CD4-positive, alpha-beta memory T cell (primary cell): ENCODE data around the gene PRTN3. TPM values are rescaled to one million over a fixed set of nuclear protein-coding genes. Genes with fewer than 3 reads are reported as not detected.
"Not testable (repeated sequence)": the region's sequence is repeated elsewhere in the genome, so short reads cannot be mapped to it uniquely, and the experiment has no call there.

Experiments used
- CTCF ChIA-PET: fragments of 350-600 bp; sonication (Branson Sonifier 250); formaldehyde crosslinking; loops from one replicate; lab custom pipeline; 2021; ENCODE audit warnings: inconsistent platforms; ENCODE audit not compliant: partially characterized antibody; lab: Charles Lee
- POLR2A ChIA-PET: fragments of 350-600 bp; sonication (Branson Sonifier 250); formaldehyde crosslinking; loops from one replicate; lab custom pipeline; 2021; ENCODE audit not compliant: partially characterized antibody; lab: Charles Lee
- DNase-seq, 5 donors: peaks; one replicate each; pipeline versions ENCODE4 v3.0.0 to v3.0.0-alpha.2; 2020 to 2022; ENCODE audit warnings: mixed read lengths in 1 of 5
- H3K27ac ChIP-seq: one replicate; pipeline ENCODE4 v1.7.0; 2013; ENCODE audit warnings: low read depth, low read length
- H3K27me3 ChIP-seq: 2 replicates; pipeline ENCODE4 v1.7.0; 2013; ENCODE audit warnings: mild to moderate bottlenecking, low read length, moderate library complexity; ENCODE audit not compliant: insufficient read depth
- H3K36me3 ChIP-seq: 2 replicates; pipeline ENCODE4 v1.7.0; 2013; ENCODE audit warnings: mild to moderate bottlenecking, low read length, moderate library complexity; ENCODE audit not compliant: insufficient read depth
- H3K4me1 ChIP-seq: 2 replicates; pipeline ENCODE4 v1.7.0; 2013; ENCODE audit warnings: mild to moderate bottlenecking, low read length, moderate library complexity; ENCODE audit not compliant: insufficient read depth
- H3K4me3 ChIP-seq, 2 donors: one replicate each; pipeline ENCODE4 v1.7.0; 2013; ENCODE audit warnings: low read length in 2 of 2, mild to moderate bottlenecking in 1 of 2
- H3K9me3 ChIP-seq, 2 donors: one replicate each; pipeline ENCODE4 v1.7.0; 2013; ENCODE audit warnings: low read length in 2 of 2, control low read depth in 1 of 2; ENCODE audit not compliant: control insufficient read depth in 1 of 2
- H3K27ac Mint-ChIP-seq, 7 donors: one replicate each; pipeline ENCODE4 v1.8.0; 2020 to 2021; ENCODE audit warnings: mixed read lengths in 7 of 7, mild to moderate bottlenecking in 6 of 7, inconsistent platforms in 3 of 7, moderate library complexity in 3 of 7
- H3K27me3 Mint-ChIP-seq, 2 donors: one replicate each; pipeline ENCODE4 v1.8.0; 2020 to 2021; ENCODE audit warnings: mixed read lengths in 2 of 2
- H3K36me3 Mint-ChIP-seq, 2 donors: one replicate each; pipeline ENCODE4 v1.8.0; 2020 to 2021; ENCODE audit warnings: mixed read lengths in 2 of 2, inconsistent platforms in 1 of 2, mild to moderate bottlenecking in 1 of 2
- H3K4me1 Mint-ChIP-seq, 4 donors: one replicate each; pipeline ENCODE4 v1.8.0; 2020 to 2021; ENCODE audit warnings: mixed read lengths in 4 of 4, mild to moderate bottlenecking in 1 of 4
- H3K4me3 Mint-ChIP-seq, 8 donors: one replicate each; pipeline ENCODE4 v1.8.0; 2020 to 2021; ENCODE audit warnings: mixed read lengths in 8 of 8, mild to moderate bottlenecking in 7 of 8, moderate library complexity in 6 of 8, inconsistent platforms in 3 of 8
- H3K9me3 Mint-ChIP-seq, 8 donors: one replicate each; pipeline ENCODE4 v1.8.0; 2020 to 2021; ENCODE audit warnings: mixed read lengths in 8 of 8, mild to moderate bottlenecking in 5 of 8, inconsistent platforms in 3 of 8, moderate library complexity in 1 of 8
- intact Hi-C: fragments of 100-400 bp; cut with micrococcal nuclease; formaldehyde crosslinking; loops from one replicate; pipeline ENCODE4 v1.15.1; 2023
- polyA plus RNA-seq, 2 donors: library from polyadenylated mRNA; unstranded; fragments of 300-500 nt; fragmentation: Illumina TruSeq; gene quantifications; one replicate each; pipeline ENCODE4 v1.2.3, GENCODE V29; 2021
- total RNA-seq, 2 experiments: library from RNA; stranded (reverse); gene quantifications; one replicate each; pipeline ENCODE4 v1.2.3, GENCODE V29; 2021

The PRTN3 gene
- total and polyA plus RNA-seq, 4 experiments from 2014 or later = not detected

GRCh38 chr19:852136-853013 is 11.6 kb downstream of the PRTN3 start, which contains the start of gene ELANE:
ELANE (plus strand) TSS chr19:852303; CDS start chr19:852329, 26 bp downstream.
- Mint-ChIP-seq H3K36me3 (no peaks in the 10 kb centered on the region), H3K9me3 (no peaks in the 10 kb centered on the region), H3K27me3 (peaks cover 5 to 19% of the 10 kb centered on the region in 2 donors), H3K4me1 (peaks cover 0 to 5% (median under 1%) of the 10 kb centered on the region in 4 donors), H3K4me3 (no peak within 1 kb of the TSS), H3K27ac (no peak within 1 kb of the TSS)
- Histone ChIP-seq H3K4me1 (no peaks in the 10 kb centered on the region), H3K36me3 (no peaks in the 10 kb centered on the region), H3K4me3 (no peak within 1 kb of the TSS), H3K27ac (no peak within 1 kb of the TSS), H3K9me3 (no peaks in the 10 kb centered on the region), H3K27me3 (no peaks in the 10 kb centered on the region)
- intact Hi-C loops = no loop called here
- ChIA-PET POLR2A (no interaction called here), CTCF (no interaction called here)
- no peak for DNase-seq

GRCh38 chr19:853014-853585 is 12.3 kb downstream of the PRTN3 start:
- H3K4me1 Mint-ChIP-seq = peaks cover 0 to 5% (median under 1%) of the 10 kb centered on the region in 4 donors
- Histone ChIP-seq H3K4me1 (no peaks in the 10 kb centered on the region), H3K27me3 (no peaks in the 10 kb centered on the region), H3K36me3 (no peaks in the 10 kb centered on the region), H3K4me3 (no peak overlapping the region), H3K9me3 (no peaks in the 10 kb centered on the region), H3K27ac (no peak overlapping the region)
- no peaks in the 10 kb centered on the region for H3K36me3 Mint-ChIP-seq
- no peak overlapping the region for H3K4me3 Mint-ChIP-seq
- H3K9me3 Mint-ChIP-seq = no peaks in the 10 kb centered on the region
- ChIA-PET CTCF (no interaction called here), POLR2A (no interaction called here)
- no peak for DNase-seq
- intact Hi-C loops = no loop called here
- H3K27me3 Mint-ChIP-seq = peaks cover 4 to 18% of the 10 kb centered on the region in 2 donors
- H3K27ac Mint-ChIP-seq = no peak overlapping the region

GRCh38 chr19:853614-854220 is 12.9 kb downstream of the PRTN3 start:
- H3K36me3 ChIP-seq, H3K27ac Mint-ChIP-seq, H3K4me3 Mint-ChIP-seq, intact Hi-C loops, H3K27me3 ChIP-seq, H3K4me1 ChIP-seq, H3K4me1 Mint-ChIP-seq, H3K9me3 Mint-ChIP-seq, H3K36me3 Mint-ChIP-seq, H3K4me3 ChIP-seq, DNase-seq, H3K27ac ChIP-seq, H3K9me3 ChIP-seq: not testable (repeated sequence)
- ChIA-PET POLR2A (interaction anchor here (1.1 kb wide), 1 partner anchor 40 kb away, joined by 3 read pairs; the partner anchor contains the start of gene RNU6-9), CTCF (interaction anchor here (1.0 to 1.2 kb wide), 2 partner anchors 10 to 130 kb away, joined by 6 to 7 read pairs; partner anchors contain the start of gene WDR18)
- peaks cover 4 to 12% of the 10 kb centered on the region in 2 donors for H3K27me3 Mint-ChIP-seq

GRCh38 chr19:854549-854948 is 13.8 kb downstream of the PRTN3 start:
- H3K27me3 ChIP-seq = peaks cover 3% of the 10 kb centered on the region
- Mint-ChIP-seq H3K4me1 (peaks cover 0 to 5% (median under 1%) of the 10 kb centered on the region in 4 donors), H3K36me3 (no peaks in the 10 kb centered on the region), H3K27ac (no peak overlapping the region), H3K4me3 (no peak overlapping the region), H3K27me3 (peaks cover 2 to 9% of the 10 kb centered on the region in 2 donors), H3K9me3 (no peaks in the 10 kb centered on the region)
- CTCF ChIA-PET = interaction anchor here (1.0 to 1.2 kb wide), 2 partner anchors 9 to 129 kb away, joined by 6 to 7 read pairs; partner anchors contain the start of gene WDR18
- intact Hi-C loops = no loop called here
- POLR2A ChIA-PET = interaction anchor here (1.1 kb wide), 1 partner anchor 39 kb away, joined by 3 read pairs; the partner anchor contains the start of gene RNU6-9
- no peaks in the 10 kb centered on the region for H3K9me3 ChIP-seq
- no peak overlapping the region for H3K27ac ChIP-seq
- H3K36me3 ChIP-seq = no peaks in the 10 kb centered on the region
- H3K4me3 ChIP-seq = no peak overlapping the region
- DNase-seq = no peak
- no peaks in the 10 kb centered on the region for H3K4me1 ChIP-seq

GRCh38 chr19:855142-855541 is 14.3 kb downstream of the PRTN3 start:
- CTCF ChIA-PET = interaction anchor here (1.2 to 4.0 kb wide), 4 partner anchors 24 to 129 kb away, joined by 3 to 43 read pairs (median 8); partner anchors contain the start of gene WDR18
- Histone ChIP-seq H3K4me3 (no peak overlapping the region), H3K27me3 (peaks cover 3% of the 10 kb centered on the region), H3K27ac (no peak overlapping the region), H3K36me3 (no peaks in the 10 kb centered on the region), H3K9me3 (no peaks in the 10 kb centered on the region), H3K4me1 (no peaks in the 10 kb centered on the region)
- no peak for DNase-seq
- intact Hi-C loops = no loop called here
- Mint-ChIP-seq H3K27me3 (peaks cover 0 to 9% of the 10 kb centered on the region in 2 donors), H3K4me3 (no peak overlapping the region), H3K36me3 (no peaks in the 10 kb centered on the region), H3K9me3 (no peaks in the 10 kb centered on the region), H3K27ac (no peak overlapping the region), H3K4me1 (peaks cover 0 to 5% (median under 1%) of the 10 kb centered on the region in 4 donors)
- POLR2A ChIA-PET = interaction anchor here (1.1 kb wide), 1 partner anchor 38 kb away, joined by 3 read pairs; the partner anchor contains the start of gene RNU6-9

GRCh38 chr19:855566-856120 is 14.8 kb downstream of the PRTN3 start:
- no peak overlapping the region for H3K4me3 Mint-ChIP-seq
- no peaks in the 10 kb centered on the region for H3K9me3 Mint-ChIP-seq
- no peaks in the 10 kb centered on the region for H3K36me3 ChIP-seq
- peaks cover 0 to 5% (median under 1%) of the 10 kb centered on the region in 4 donors for H3K4me1 Mint-ChIP-seq
- CTCF ChIA-PET = interaction anchor here (0.7 to 4.0 kb wide), 9 partner anchors 9 to 128 kb away, joined by 3 to 43 read pairs (median 4); partner anchors contain the start of gene WDR18
- H3K36me3 Mint-ChIP-seq = no peaks in the 10 kb centered on the region
- peaks cover 0 to 9% of the 10 kb centered on the region in 2 donors for H3K27me3 Mint-ChIP-seq
- H3K27me3 ChIP-seq = peaks cover 3% of the 10 kb centered on the region
- intact Hi-C loops = no loop called here
- POLR2A ChIA-PET = interaction anchor here (1.4 kb wide), 1 partner anchor 65 kb away, joined by 5 read pairs; no protein-coding TSS in a partner anchor
- no peak overlapping the region for H3K27ac ChIP-seq
- no peaks in the 10 kb centered on the region for H3K4me1 ChIP-seq
- no peaks in the 10 kb centered on the region for H3K9me3 ChIP-seq
- no peak overlapping the region for H3K4me3 ChIP-seq
- DNase-seq = no peak
- no peak overlapping the region for H3K27ac Mint-ChIP-seq
